GM21381 (cell line): ENCODE measurements around the gene OR10A2.
"Not testable (repeated sequence)": the region's sequence is repeated elsewhere in the genome, so short reads cannot be mapped to it uniquely, and the experiment has no call there.

ENCODE experiments used
- ATAC-seq: cut with Tn5 transposase; IDR thresholded peaks from one replicate; pipeline ENCODE4 v1.9.1; 2021; ENCODE audit warnings: mild to moderate bottlenecking, moderate library complexity; ENCODE audit not compliant: unreplicated experiment

Gene OR10A2

GRCh38 chr11:6862961-6863360 is at the start of gene OR10A2:
Gene OR10A2, plus strand, starts transcription at chr11:6863057. Its CDS starts 6,698 bp downstream, at chr11:6869755.
- no peak for ATAC-seq

GRCh38 chr11:6813656-6814055 is 49.2 kb upstream of the OR10A2 start:
- ATAC-seq = no peak

- no peak for ATAC-seq
These were observed 45.2 kb upstream of the OR10A2 start for GRCh38 chr11:6817694-6818093.

GRCh38 chr11:6818967-6819366 is 43.9 kb upstream of the OR10A2 start:
- no peak for ATAC-seq

GRCh38 chr11:6824136-6824823 is 38.6 kb upstream of the OR10A2 start:
- ATAC-seq = no peak

GRCh38 chr11:6825231-6825744 is 37.6 kb upstream of the OR10A2 start:
- no peak for ATAC-seq

GRCh38 chr11:6828103-6828502 is 34.8 kb upstream of the OR10A2 start:
- no peak for ATAC-seq

- ATAC-seq = no peak
These were observed 29.5 kb upstream of the OR10A2 start for GRCh38 chr11:6833356-6833755.

- no peak for ATAC-seq
These were observed 28.8 kb upstream of the OR10A2 start for GRCh38 chr11:6834021-6834420.

GRCh38 chr11:6841694-6842093 is 21.2 kb upstream of the OR10A2 start:
- no peak for ATAC-seq

- ATAC-seq = no peak
These were observed 19.2 kb upstream of the OR10A2 start for GRCh38 chr11:6843670-6844069.

GRCh38 chr11:6844356-6844755 is 18.5 kb upstream of the OR10A2 start:
- ATAC-seq = no peak

- ATAC-seq = no peak
These were observed 17.5 kb upstream of the OR10A2 start, which contains the start of gene OR10A5 for GRCh38 chr11:6845383-6845782. Gene OR10A5, plus strand, starts transcription at chr11:6845683. Its CDS starts 0 bp downstream, at chr11:6845683.

GRCh38 chr11:6850526-6850925 is 12.3 kb upstream of the OR10A2 start:
- ATAC-seq = no peak

- ATAC-seq = not testable (repeated sequence)
These were observed 8.1 kb upstream of the OR10A2 start for GRCh38 chr11:6854801-6855200.

GRCh38 chr11:6855971-6856541 is 6.8 kb upstream of the OR10A2 start:
- no peak for ATAC-seq

GRCh38 chr11:6856871-6857270 is 6.0 kb upstream of the OR10A2 start:
- peak; percentile 75 for ATAC-seq

- no peak for ATAC-seq
These were observed 1.6 kb downstream of the OR10A2 start for GRCh38 chr11:6864438-6864837.

GRCh38 chr11:6871278-6871677 is 8.4 kb downstream of the OR10A2 start:
- ATAC-seq = no peak

GRCh38 chr11:6875761-6876160 is 12.9 kb downstream of the OR10A2 start:
- no peak for ATAC-seq

GRCh38 chr11:6876325-6876724 is 13.5 kb downstream of the OR10A2 start, which contains the start of gene OR10A4:
Gene OR10A4, plus strand, starts transcription at chr11:6876625. Its CDS starts 23 bp downstream, at chr11:6876648.
- no peak for ATAC-seq

- ATAC-seq = no peak
These were observed 14.1 kb downstream of the OR10A2 start for GRCh38 chr11:6876914-6877313.
